Natural killer cell (primary cell): Measurements from ENCODE around the gene MAPKAP1. TPM values are rescaled to one million over a fixed set of nuclear protein-coding genes. Genes with fewer than 3 reads are reported as not detected.

Experiments
- ATAC-seq, 3 donors: fragments of 150-1000 bp in 2 of 3; fragments of 200-7000 bp in 1 of 3; cut with Tn5 transposase; 1 replicate in 1 of 3; 2 replicates in 2 of 3; pipeline ENCODE4 v1.10.0; 2021; ENCODE audit warnings: mild to moderate bottlenecking in 2 of 3, moderate library complexity in 2 of 3
- DNase-seq, 2 donors: peaks; one replicate each; pipeline versions ENCODE4 v3.0.0 to v3.0.0-alpha.2; 2013 to 2021; ENCODE audit warnings: mixed read lengths in 1 of 2
- H3K27ac ChIP-seq: one replicate; pipeline ENCODE4 v1.5.1; 2013; ENCODE audit warnings: mild to moderate bottlenecking, low read length
- H3K27me3 ChIP-seq: one replicate; pipeline ENCODE4 v1.6.1; 2013; ENCODE audit warnings: low read length; ENCODE audit not compliant: control insufficient read depth, insufficient read depth
- H3K36me3 ChIP-seq: one replicate; pipeline ENCODE4 v1.6.1; 2013; ENCODE audit warnings: low read length; ENCODE audit not compliant: control insufficient read depth, insufficient read depth
- H3K4me1 ChIP-seq: one replicate; pipeline ENCODE4 v1.6.1; 2013; ENCODE audit warnings: low read length; ENCODE audit not compliant: control insufficient read depth, insufficient read depth
- H3K4me3 ChIP-seq: one replicate; pipeline ENCODE4 v1.5.1; 2013; ENCODE audit warnings: low read length
- H3K9me3 ChIP-seq: one replicate; pipeline ENCODE4 v1.6.1; 2013; ENCODE audit warnings: low read length; ENCODE audit not compliant: control insufficient read depth, insufficient read depth
- H3K27ac Mint-ChIP-seq, 2 donors: one replicate each; pipeline ENCODE4 v1.8.0; 2022; ENCODE audit warnings: mild to moderate bottlenecking in 2 of 2, mixed read lengths in 2 of 2, moderate library complexity in 1 of 2
- H3K27me3 Mint-ChIP-seq, 2 donors: one replicate each; pipeline ENCODE4 v1.8.0; 2022; ENCODE audit warnings: low read depth in 2 of 2, mixed read lengths in 2 of 2
- H3K36me3 Mint-ChIP-seq: one replicate; pipeline ENCODE4 v1.8.0; 2022; ENCODE audit warnings: mixed read lengths
- H3K4me1 Mint-ChIP-seq, 2 donors: one replicate each; pipeline ENCODE4 v1.8.0; 2022; ENCODE audit warnings: mixed read lengths in 2 of 2
- H3K4me3 Mint-ChIP-seq: one replicate; pipeline ENCODE4 v1.8.0; 2022; ENCODE audit warnings: mild to moderate bottlenecking, moderate library complexity, mixed read lengths
- H3K9me3 Mint-ChIP-seq, 2 donors: one replicate each; pipeline ENCODE4 v1.8.0; 2022; ENCODE audit warnings: mixed read lengths in 2 of 2
- CTCF ChIP-seq: fragments of 200-600 bp; IDR thresholded peaks from one replicate; pipeline ENCODE4 v1.8.0; 2022; ENCODE audit warnings: antibody characterized with exemption
- WGBS: methylation state at CpG from one replicate; pipeline ENCODE4 v1.1.7; 2013; ENCODE audit warnings: missing lambda C conversion rate; ENCODE audit not compliant: insufficient coverage; 5-methylcytosine and 5-hydroxymethylcytosine counted together
- intact Hi-C: fragments of 100-400 bp; cut with micrococcal nuclease; formaldehyde crosslinking; loops from one replicate; pipeline ENCODE4 v1.14.2; 2022
- total RNA-seq, 4 donors: library from RNA; stranded (reverse); fragments of 120-200 nt in 1 of 4; gene quantifications; one replicate each; pipeline versions ENCODE4 v1.2.3 to v1.2.4, GENCODE V29; 2013 to 2022

The MAPKAP1 gene
- total RNA-seq, 3 donors from 2014 or later (not counting 1 experiment from before 2014, with no cell fraction given): 51.1 to 73.0 (median 58.8) TPM

DNA sequence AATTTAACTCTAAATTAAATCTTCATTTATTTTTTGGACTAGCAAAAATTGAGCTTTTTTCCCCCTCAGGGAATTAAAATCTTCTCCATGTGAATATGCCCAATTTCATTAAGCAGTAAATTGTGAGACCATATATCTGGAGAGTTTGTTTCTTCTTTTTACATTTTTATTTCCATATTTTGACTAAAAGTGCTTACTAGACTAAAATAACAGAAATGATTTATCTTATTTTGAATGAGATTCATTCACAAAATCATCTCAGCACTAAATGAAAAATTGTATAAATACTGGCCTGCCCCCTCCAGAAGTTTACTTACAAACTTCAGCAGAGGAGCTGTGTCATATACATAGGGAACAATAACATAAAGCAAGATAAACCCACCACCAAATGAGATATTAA lies 26.6 kb downstream of the MAPKAP1 start:
- DNase-seq: no peak
- no peaks in the 10 kb centered on the region for H3K36me3 ChIP-seq
- Mint-ChIP-seq H3K9me3 (no peaks in the 10 kb centered on the region), H3K27ac (peak overlapping the region in 1 of 2 donors; percentile 29), H3K4me1 (peaks cover 31 to 37% of the 10 kb centered on the region in 2 donors), H3K36me3 (no peaks in the 10 kb centered on the region), H3K27me3 (no peaks in the 10 kb centered on the region), H3K4me3 (no peak overlapping the region)
- TF ChIP-seq CTCF: no peak
- no peaks in the 10 kb centered on the region for H3K27me3 ChIP-seq
- no peak overlapping the region for H3K4me3 ChIP-seq
- intact Hi-C loops: no loop called here
- ATAC-seq: no peak
- H3K27ac ChIP-seq: no peak overlapping the region
- peaks cover 5% of the 10 kb centered on the region for H3K4me1 ChIP-seq
- H3K9me3 ChIP-seq: no peaks in the 10 kb centered on the region

DNA sequence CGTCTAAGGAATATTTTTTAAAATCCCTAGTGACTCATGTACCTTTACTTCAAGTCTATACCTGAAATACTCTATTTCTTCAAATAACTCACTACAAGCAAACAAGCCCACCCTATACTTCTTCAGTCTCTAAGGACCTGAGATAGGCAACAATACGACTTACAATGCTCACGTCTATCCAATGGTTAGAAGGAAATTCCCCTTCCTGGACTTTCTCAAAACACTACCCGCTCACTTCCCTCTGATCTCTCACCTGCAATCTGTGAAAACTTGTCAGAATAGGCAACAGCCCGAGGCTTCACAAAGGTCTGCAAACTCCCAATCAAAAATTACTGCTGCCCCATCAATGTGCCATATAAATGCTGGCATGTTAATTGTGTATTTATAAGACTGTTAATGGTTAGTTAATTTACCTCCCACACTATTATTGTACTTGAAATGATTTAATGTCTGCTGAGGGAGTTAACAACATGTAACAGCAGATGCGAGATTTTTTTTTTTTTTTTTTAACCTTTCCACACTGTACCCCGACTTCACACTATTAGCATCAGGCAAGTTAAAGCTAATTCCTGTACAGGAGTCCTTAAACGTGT lies 27.3 kb downstream of the MAPKAP1 start:
- Histone ChIP-seq H3K27me3 (no peaks in the 10 kb centered on the region), H3K9me3 (no peaks in the 10 kb centered on the region), H3K36me3 (no peaks in the 10 kb centered on the region), H3K4me1 (peaks cover 5% of the 10 kb centered on the region), H3K4me3 (no peak overlapping the region), H3K27ac (no peak overlapping the region)
- Mint-ChIP-seq H3K4me1 (peaks cover 29 to 31% of the 10 kb centered on the region in 2 donors), H3K36me3 (no peaks in the 10 kb centered on the region), H3K27ac (no peak overlapping the region), H3K4me3 (no peak overlapping the region), H3K27me3 (no peaks in the 10 kb centered on the region), H3K9me3 (no peaks in the 10 kb centered on the region)
- no peak for TF ChIP-seq CTCF
- no peak for ATAC-seq
- intact Hi-C loops: no loop called here
- WGBS: 70% methylated on average over 5 of the region's 8 CpGs
- no peak for DNase-seq

- H3K36me3 ChIP-seq: peaks cover 2% of the 10 kb centered on the region
- Mint-ChIP-seq H3K36me3 (no peaks in the 10 kb centered on the region), H3K4me3 (no peak overlapping the region), H3K27me3 (no peaks in the 10 kb centered on the region), H3K9me3 (no peaks in the 10 kb centered on the region), H3K4me1 (peaks cover 12 to 20% of the 10 kb centered on the region in 2 donors), H3K27ac (no peak overlapping the region)
- no peak overlapping the region for H3K27ac ChIP-seq
- H3K27me3 ChIP-seq: no peaks in the 10 kb centered on the region
- H3K4me3 ChIP-seq: no peak overlapping the region
- DNase-seq (no peak), ATAC-seq (no peak)
- H3K9me3 ChIP-seq: no peaks in the 10 kb centered on the region
- TF ChIP-seq CTCF: no peak
- peaks cover 5% of the 10 kb centered on the region for H3K4me1 ChIP-seq
- WGBS: 94% methylated on average over 3 of the region's 3 CpGs
- intact Hi-C loops: no loop called here
These were observed 31.7 kb downstream of the MAPKAP1 start for GRCh38 chr9:125674981-125675973.
